ENCODE measurements around the gene PHF21A.

The PHF21A gene

GRCh38 chr11:46051102-46051501 lies 70.2 kb downstream of the PHF21A start:
- TF ChIP-seq CTCF (IDR thresholded peaks at IDR 0.05; ENCODE audit: low read depth, low read length) (no peak), MAX (IDR thresholded peaks at IDR 0.05; ENCODE audit: low read depth, low read length) (no peak), MYC (IDR thresholded peaks at IDR 0.05; ENCODE audit: low read depth, low read length) (no peak), POLR2A (IDR thresholded peaks at IDR 0.05; ENCODE audit: extremely low read depth, insufficient read length) (no peak)
- no peak overlapping the region for H3K4me3 ChIP-seq (ENCODE audit: low read depth, low read length)
- DNase-seq (ENCODE audit: low read depth): no peak

- TF ChIP-seq MYC (IDR thresholded peaks at IDR 0.05; ENCODE audit: low read depth, low read length) (no peak), MAX (IDR thresholded peaks at IDR 0.05; ENCODE audit: low read depth, low read length) (no peak), POLR2A (IDR thresholded peaks at IDR 0.05; ENCODE audit: extremely low read depth, insufficient read length) (no peak), CTCF (IDR thresholded peaks at IDR 0.05; ENCODE audit: low read depth, low read length) (no peak)
- no peak overlapping the region for H3K4me3 ChIP-seq (ENCODE audit: low read depth, low read length)
- no peak for DNase-seq (ENCODE audit: low read depth)
Measured at GRCh38 chr11:46050662-46051061, 70.6 kb downstream of the PHF21A start.

- DNase-seq (ENCODE audit: low read depth): peak; percentile 10
- H3K4me3 ChIP-seq (ENCODE audit: low read depth, low read length): no peak overlapping the region
- TF ChIP-seq CTCF (IDR thresholded peaks at IDR 0.05; ENCODE audit: low read depth, low read length) (no peak), POLR2A (IDR thresholded peaks at IDR 0.05; ENCODE audit: extremely low read depth, insufficient read length) (no peak), MYC (IDR thresholded peaks at IDR 0.05; ENCODE audit: low read depth, low read length) (no peak), MAX (IDR thresholded peaks at IDR 0.05; ENCODE audit: low read depth, low read length) (no peak)
Measured at GRCh38 chr11:46050003-46050461, 71.2 kb downstream of the PHF21A start.

GRCh38 chr11:46049325-46049897 lies 71.8 kb downstream of the PHF21A start:
- no peak overlapping the region for H3K4me3 ChIP-seq (ENCODE audit: low read depth, low read length)
- no peak for TF ChIP-seq CTCF (IDR thresholded peaks at IDR 0.05; ENCODE audit: low read depth, low read length)
- TF ChIP-seq MYC (IDR thresholded peaks at IDR 0.05; ENCODE audit: low read depth, low read length): no peak
- TF ChIP-seq POLR2A (IDR thresholded peaks at IDR 0.05; ENCODE audit: extremely low read depth, insufficient read length): no peak
- no peak for TF ChIP-seq MAX (IDR thresholded peaks at IDR 0.05; ENCODE audit: low read depth, low read length)

GRCh38 chr11:46048198-46048597 lies 73.1 kb downstream of the PHF21A start:
- DNase-seq (ENCODE audit: low read depth): no peak
- H3K4me3 ChIP-seq (ENCODE audit: low read depth, low read length): no peak overlapping the region
- no peak for TF ChIP-seq MAX (IDR thresholded peaks at IDR 0.05; ENCODE audit: low read depth, low read length)
- no peak for TF ChIP-seq CTCF (IDR thresholded peaks at IDR 0.05; ENCODE audit: low read depth, low read length)
- TF ChIP-seq POLR2A (IDR thresholded peaks at IDR 0.05; ENCODE audit: extremely low read depth, insufficient read length): no peak

More at GRCh38 chr11:46049325-46049897, 71.8 kb downstream of the PHF21A start:
- DNase-seq (ENCODE audit: low read depth): no peak

Data from NB4 (cell line).